ENCODE results near the gene PPA2. TPM values are rescaled to one million over a fixed set of nuclear protein-coding genes. Genes with fewer than 3 reads are reported as not detected.

The PPA2 gene
- total RNA-seq, 1 donor from 2014 or later, result 118 TPM

DNA sequence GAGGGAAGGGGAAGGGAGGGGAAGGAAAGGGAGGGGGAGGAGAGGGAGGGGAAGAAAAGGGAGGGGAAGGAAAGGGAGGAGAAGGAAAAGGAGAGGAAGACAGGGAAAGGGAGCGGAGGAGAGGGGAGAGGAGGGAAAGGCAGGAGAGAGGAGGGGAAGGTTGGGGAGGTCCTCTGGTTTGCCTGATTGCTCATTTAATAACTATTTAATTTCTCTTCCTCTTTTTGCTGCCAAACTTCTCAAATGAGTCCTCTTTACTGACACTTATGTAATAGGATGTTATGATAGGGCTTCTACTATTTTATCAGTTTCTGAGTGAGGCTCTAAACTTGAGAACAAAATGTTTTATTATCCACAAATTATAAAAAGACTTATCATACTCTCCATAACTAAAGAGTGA lies 35.4 kb upstream of the PPA2 start:
- no peaks in the 10 kb centered on the region for H3K27me3 ChIP-seq
- intact Hi-C loops (cut with DNase I), result no loop called here
- no peaks in the 10 kb centered on the region for H3K9me3 ChIP-seq
- no peak overlapping the region for H3K27ac ChIP-seq
- H3K4me1 ChIP-seq, result no peaks in the 10 kb centered on the region
- H3K36me3 ChIP-seq, result no peaks in the 10 kb centered on the region
- no peak overlapping the region for H3K4me3 ChIP-seq
- DNase-seq (ENCODE audit: extremely low spot score in 2 of 2), result no peak
- no peak for TF ChIP-seq POLR2AphosphoS5 (IDR thresholded peaks at IDR 0.05; ENCODE audit: insufficient read depth in 1 of 2, low read depth in 1 of 2)
- TF ChIP-seq, protein P1, sequence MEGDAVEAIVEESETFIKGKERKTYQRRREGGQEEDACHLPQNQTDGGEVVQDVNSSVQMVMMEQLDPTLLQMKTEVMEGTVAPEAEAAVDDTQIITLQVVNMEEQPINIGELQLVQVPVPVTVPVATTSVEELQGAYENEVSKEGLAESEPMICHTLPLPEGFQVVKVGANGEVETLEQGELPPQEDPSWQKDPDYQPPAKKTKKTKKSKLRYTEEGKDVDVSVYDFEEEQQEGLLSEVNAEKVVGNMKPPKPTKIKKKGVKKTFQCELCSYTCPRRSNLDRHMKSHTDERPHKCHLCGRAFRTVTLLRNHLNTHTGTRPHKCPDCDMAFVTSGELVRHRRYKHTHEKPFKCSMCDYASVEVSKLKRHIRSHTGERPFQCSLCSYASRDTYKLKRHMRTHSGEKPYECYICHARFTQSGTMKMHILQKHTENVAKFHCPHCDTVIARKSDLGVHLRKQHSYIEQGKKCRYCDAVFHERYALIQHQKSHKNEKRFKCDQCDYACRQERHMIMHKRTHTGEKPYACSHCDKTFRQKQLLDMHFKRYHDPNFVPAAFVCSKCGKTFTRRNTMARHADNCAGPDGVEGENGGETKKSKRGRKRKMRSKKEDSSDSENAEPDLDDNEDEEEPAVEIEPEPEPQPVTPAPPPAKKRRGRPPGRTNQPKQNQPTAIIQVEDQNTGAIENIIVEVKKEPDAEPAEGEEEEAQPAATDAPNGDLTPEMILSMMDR (IDR thresholded peaks at IDR 0.05), result no peak

DNA sequence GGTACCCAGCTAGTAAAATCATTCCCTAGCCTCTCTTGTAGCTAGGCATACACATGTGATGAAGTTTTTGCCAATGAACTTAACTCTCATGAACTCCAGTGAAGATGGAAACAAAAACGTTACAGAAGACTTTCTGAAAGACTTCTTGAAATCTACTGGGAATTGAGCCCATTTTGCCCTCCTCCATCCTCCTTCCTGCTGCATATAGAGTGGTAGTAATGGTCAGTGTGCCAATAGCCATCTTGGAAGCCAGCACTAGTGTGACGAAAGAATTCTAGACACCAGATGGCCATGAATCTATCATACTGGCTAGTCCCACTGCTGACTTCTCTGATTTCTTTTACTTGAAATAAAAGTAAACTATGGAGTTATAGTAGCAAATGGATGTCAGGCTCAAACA lies 30.9 kb upstream of the PPA2 start:
- TF ChIP-seq POLR2A (IDR thresholded peaks at IDR 0.05) (no peak), POLR2AphosphoS5 (IDR thresholded peaks at IDR 0.05; ENCODE audit: insufficient read depth in 1 of 2, low read depth in 1 of 2) (no peak)
- TF ChIP-seq, protein P1 (IDR thresholded peaks at IDR 0.05), result no peak
- no peaks in the 10 kb centered on the region for H3K9me3 ChIP-seq
- H3K36me3 ChIP-seq, result no peaks in the 10 kb centered on the region
- no peak overlapping the region for H3K4me3 ChIP-seq
- no peaks in the 10 kb centered on the region for H3K27me3 ChIP-seq
- intact Hi-C loops (cut with DNase I), result no loop called here
- no peak for DNase-seq (ENCODE audit: extremely low spot score in 2 of 2)
- no peak overlapping the region for H3K27ac ChIP-seq
- H3K4me1 ChIP-seq, result no peaks in the 10 kb centered on the region

DNA sequence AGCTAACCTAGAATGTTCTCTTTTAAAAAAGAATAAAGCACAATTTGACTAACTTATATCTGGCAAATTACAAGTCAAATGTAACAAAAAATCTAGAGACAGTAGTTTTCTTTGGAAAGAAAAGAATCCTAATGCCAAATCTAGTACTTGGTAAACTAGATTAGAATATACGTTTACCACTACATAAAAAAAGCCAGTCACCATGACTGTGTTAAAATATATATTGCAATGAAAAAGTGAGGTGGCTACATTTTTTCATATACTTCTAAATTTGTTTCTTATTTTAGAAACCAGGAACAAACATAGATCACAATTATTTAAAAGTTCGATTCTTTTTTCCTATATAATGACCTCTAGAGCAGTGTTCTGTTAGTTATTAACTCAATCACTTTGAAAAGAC lies 29.6 kb upstream of the PPA2 start:
- Histone ChIP-seq H3K27me3 (no peaks in the 10 kb centered on the region), H3K27ac (no peak overlapping the region), H3K4me1 (no peaks in the 10 kb centered on the region), H3K36me3 (no peaks in the 10 kb centered on the region), H3K4me3 (no peak overlapping the region), H3K9me3 (no peaks in the 10 kb centered on the region)
- DNase-seq (ENCODE audit: extremely low spot score in 2 of 2), result no peak
- TF ChIP-seq POLR2AphosphoS5 (IDR thresholded peaks at IDR 0.05; ENCODE audit: insufficient read depth in 1 of 2, low read depth in 1 of 2), result no peak
- intact Hi-C loops (cut with DNase I), result no loop called here

DNA sequence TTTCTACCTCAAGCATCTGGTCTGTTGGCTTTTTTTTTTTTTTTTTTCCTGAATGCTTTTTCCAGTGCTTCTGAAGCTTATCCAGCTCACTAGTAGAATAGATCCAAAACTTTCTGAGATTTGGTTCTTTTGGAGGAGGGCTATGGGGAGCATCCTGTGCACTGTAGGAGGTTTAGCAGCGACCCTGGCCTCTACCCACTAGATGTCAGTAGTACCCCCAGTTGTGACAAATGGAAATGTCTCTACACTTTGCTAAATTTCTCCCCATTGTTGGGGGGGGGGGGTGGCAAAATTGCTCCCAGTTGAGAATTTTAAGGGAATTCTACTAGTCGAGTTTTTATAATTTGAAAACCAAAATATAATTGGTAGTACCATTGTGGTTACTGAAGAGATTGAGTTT lies 23.0 kb upstream of the PPA2 start:
- intact Hi-C loops (cut with DNase I), result no loop called here
- Histone ChIP-seq H3K9me3 (no peaks in the 10 kb centered on the region), H3K4me3 (no peak overlapping the region), H3K36me3 (no peaks in the 10 kb centered on the region), H3K27ac (no peak overlapping the region), H3K4me1 (no peaks in the 10 kb centered on the region), H3K27me3 (no peaks in the 10 kb centered on the region)
- TF ChIP-seq, protein P1 (IDR thresholded peaks at IDR 0.05), result no peak
- TF ChIP-seq POLR2A (IDR thresholded peaks at IDR 0.05) (no peak), POLR2AphosphoS5 (IDR thresholded peaks at IDR 0.05; ENCODE audit: insufficient read depth in 1 of 2, low read depth in 1 of 2) (no peak)
- no peak for DNase-seq (ENCODE audit: extremely low spot score in 2 of 2)

DNA sequence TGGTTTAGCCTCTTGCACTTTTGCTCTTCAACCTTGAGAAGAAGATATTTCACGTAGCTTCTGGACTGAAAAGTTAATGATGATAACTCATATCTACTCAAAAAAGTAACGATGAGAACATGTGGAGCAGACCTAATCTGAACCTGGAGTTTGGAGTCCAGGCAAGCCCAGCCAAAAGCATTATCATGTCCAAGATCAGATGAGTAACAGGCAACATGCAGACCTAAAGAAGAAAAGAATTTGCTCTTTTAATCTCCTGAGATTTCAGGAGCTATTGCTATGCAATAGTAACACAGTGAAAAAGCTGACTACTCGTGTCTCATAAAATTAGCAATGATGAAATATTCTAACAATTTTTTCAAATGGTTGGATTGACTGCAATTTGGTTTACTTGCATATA lies 21.8 kb upstream of the PPA2 start:
- Histone ChIP-seq H3K36me3 (no peaks in the 10 kb centered on the region), H3K27ac (no peak overlapping the region), H3K27me3 (no peaks in the 10 kb centered on the region), H3K4me1 (no peaks in the 10 kb centered on the region), H3K4me3 (no peak overlapping the region), H3K9me3 (no peaks in the 10 kb centered on the region)
- intact Hi-C loops (cut with DNase I), result no loop called here
- TF ChIP-seq, protein P1 (IDR thresholded peaks at IDR 0.05), result no peak
- TF ChIP-seq POLR2A (IDR thresholded peaks at IDR 0.05) (no peak), POLR2AphosphoS5 (IDR thresholded peaks at IDR 0.05; ENCODE audit: insufficient read depth in 1 of 2, low read depth in 1 of 2) (no peak)
- DNase-seq (ENCODE audit: extremely low spot score in 2 of 2), result no peak

DNA sequence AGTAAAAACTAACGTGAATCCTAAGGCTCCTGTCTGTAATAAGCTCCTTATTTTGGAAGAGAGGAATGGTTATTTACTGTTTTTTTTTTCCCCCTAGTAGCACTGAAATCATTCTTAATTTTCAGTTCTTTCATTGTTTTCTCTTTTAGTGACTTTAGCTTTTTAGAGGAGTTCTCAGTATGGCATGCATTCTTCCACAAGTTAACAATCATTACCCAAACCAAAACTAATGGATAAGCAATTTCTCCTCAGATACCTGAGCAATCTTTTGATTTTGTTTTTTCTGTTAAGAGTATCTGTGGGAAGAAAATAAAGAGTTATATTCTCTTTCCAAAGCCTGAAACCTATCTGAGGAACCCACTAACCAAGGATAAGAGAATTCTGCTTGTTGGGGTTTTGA lies 16.7 kb upstream of the PPA2 start:
- Histone ChIP-seq H3K4me3 (no peak overlapping the region), H3K27me3 (no peaks in the 10 kb centered on the region), H3K36me3 (no peaks in the 10 kb centered on the region), H3K9me3 (no peaks in the 10 kb centered on the region), H3K27ac (no peak overlapping the region), H3K4me1 (no peaks in the 10 kb centered on the region)
- no peak for DNase-seq (ENCODE audit: extremely low spot score in 2 of 2)
- TF ChIP-seq, protein P1 (IDR thresholded peaks at IDR 0.05), result no peak
- no peak for TF ChIP-seq POLR2A (IDR thresholded peaks at IDR 0.05)
- no peak for TF ChIP-seq POLR2AphosphoS5 (IDR thresholded peaks at IDR 0.05; ENCODE audit: insufficient read depth in 1 of 2, low read depth in 1 of 2)
- intact Hi-C loops (cut with DNase I), result no loop called here

Data from vagina (tissue), 2 donors.